ENCODE measurements around the gene TLK1. TPM values are rescaled to one million over a fixed set of nuclear protein-coding genes. Genes with fewer than 3 reads are reported as not detected.
A peak's percentile ranks its signal among the peaks of the same experiment; 100 is the strongest.

TLK1 gene
- total and polyA plus RNA-seq, 2 donors (not counting 3 experiments of a cell fraction or from before 2014, with no cell fraction given), result 5.8 to 62.7 TPM

- Histone ChIP-seq H3K4me1 (ENCODE audit: control insufficient read depth, extremely low read depth, insufficient read depth, low read length) (peaks cover 24% of the 10 kb centered on the region), H3K4me3 (replicated peaks in 1 of 3; ENCODE audit: insufficient read depth in 1 of 3, low read depth in 1 of 3, low read length in 3 of 3) (peak overlapping the region in 1 of 3 experiments; percentile 85), H4K20me1 (replicated peaks; ENCODE audit: control insufficient read depth, extremely low read depth, insufficient read depth, low read length) (peaks cover 29% of the 10 kb centered on the region), H3K9ac (replicated peaks; ENCODE audit: extremely low read depth, insufficient read depth, low read length) (no peak overlapping the region), H3K9me1 (replicated peaks; ENCODE audit: control insufficient read depth, extremely low read depth, insufficient read depth, low read length) (peaks cover 2% of the 10 kb centered on the region), H2AFZ (ENCODE audit: low read depth, low read length) (no peak overlapping the region), H3K27ac (ENCODE audit: insufficient read depth, low read depth, low read length) (no peak overlapping the region), H3K36me3 (ENCODE audit: control insufficient read depth in 2 of 2, extremely low read depth in 1 of 2, insufficient read depth in 2 of 2, low read length in 2 of 2) (no peaks in the 10 kb centered on the region), H3K4me2 (ENCODE audit: insufficient read depth, low read length) (peak overlapping the region; percentile 99), H3K9me3 (replicated peaks; ENCODE audit: control insufficient read depth, insufficient read depth, low read length) (no peaks in the 10 kb centered on the region), H3K27me3 (ENCODE audit: control insufficient read depth in 2 of 2, insufficient read depth in 2 of 2, low read length in 2 of 2) (no peaks in the 10 kb centered on the region), H3K79me2 (ENCODE audit: control insufficient read depth, insufficient read depth, low read length) (peaks cover 71% of the 10 kb centered on the region)
- ChIA-PET POLR2A (interaction anchor here (0.6 kb wide), 1 partner anchor 15 kb away, joined by 3 read pairs; no protein-coding TSS in a partner anchor), CTCF (interaction anchor here (0.9 to 5.7 kb wide), 19 partner anchors 11 to 258 kb away, joined by 3 to 81 read pairs (median 5); partner anchors contain the start of gene GORASP2)
- FAIRE-seq (no peak), DNase-seq (ENCODE audit: low read depth, low spot score) (no peak)
- BruUV-seq (replicated peaks), result no TSS peak
- TF ChIP-seq POLR2A (IDR thresholded peaks at IDR 0.05; ENCODE audit: low read depth, low read length) (no peak), CTCF (IDR thresholded peaks at IDR 0.05; ENCODE audit: extremely low read depth in 1 of 2, insufficient read depth in 1 of 2, low read depth in 1 of 2, low read length in 2 of 2) (no peak), MYC (IDR thresholded peaks at IDR 0.05; ENCODE audit: low read depth, low read length) (no peak)
- TF ChIP-seq, protein P1, sequence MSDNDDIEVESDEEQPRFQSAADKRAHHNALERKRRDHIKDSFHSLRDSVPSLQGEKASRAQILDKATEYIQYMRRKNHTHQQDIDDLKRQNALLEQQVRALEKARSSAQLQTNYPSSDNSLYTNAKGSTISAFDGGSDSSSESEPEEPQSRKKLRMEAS (IDR thresholded peaks at IDR 0.05; ENCODE audit: insufficient read depth, insufficient read length), result no peak
- intact Hi-C loops (cut with micrococcal nuclease) (loop anchor here (2.0 kb wide), 1 partner anchor 71 kb away; no protein-coding TSS in a partner anchor), dilution Hi-C loops (cut with MboI; ENCODE audit: extremely low pct_ligation_motif_present, low sequenced_read_pairs) (no loop called here)
These were observed 2.5 kb downstream of the TLK1 start for GRCh38 chr2:171158036-171158789.

GRCh38 chr2:171157109-171157500, 3.6 kb downstream of the TLK1 start:
- Histone ChIP-seq H3K4me1 (ENCODE audit: control insufficient read depth, extremely low read depth, insufficient read depth, low read length) (peaks cover 24% of the 10 kb centered on the region), H3K9me3 (replicated peaks; ENCODE audit: control insufficient read depth, insufficient read depth, low read length) (no peaks in the 10 kb centered on the region), H3K9me1 (replicated peaks; ENCODE audit: control insufficient read depth, extremely low read depth, insufficient read depth, low read length) (peaks cover 2% of the 10 kb centered on the region), H3K4me2 (ENCODE audit: insufficient read depth, low read length) (no peak overlapping the region), H3K27ac (ENCODE audit: insufficient read depth, low read depth, low read length) (no peak overlapping the region), H3K9ac (replicated peaks; ENCODE audit: extremely low read depth, insufficient read depth, low read length) (no peak overlapping the region), H3K4me3 (replicated peaks in 1 of 3; ENCODE audit: insufficient read depth in 1 of 3, low read depth in 1 of 3, low read length in 3 of 3) (no peak overlapping the region), H2AFZ (ENCODE audit: low read depth, low read length) (no peak overlapping the region), H3K36me3 (ENCODE audit: control insufficient read depth in 2 of 2, extremely low read depth in 1 of 2, insufficient read depth in 2 of 2, low read length in 2 of 2) (no peaks in the 10 kb centered on the region), H4K20me1 (replicated peaks; ENCODE audit: control insufficient read depth, extremely low read depth, insufficient read depth, low read length) (peaks cover 29% of the 10 kb centered on the region), H3K79me2 (ENCODE audit: control insufficient read depth, insufficient read depth, low read length) (peaks cover 82% of the 10 kb centered on the region), H3K27me3 (ENCODE audit: control insufficient read depth in 2 of 2, insufficient read depth in 2 of 2, low read length in 2 of 2) (no peaks in the 10 kb centered on the region)
- POLR2A ChIA-PET, result no interaction called here
- DNase-seq (ENCODE audit: low read depth, low spot score), result no peak
- intact Hi-C loops (cut with micrococcal nuclease) (no loop called here), dilution Hi-C loops (cut with MboI; ENCODE audit: extremely low pct_ligation_motif_present, low sequenced_read_pairs) (no loop called here)
- no TSS peak for BruUV-seq (replicated peaks)
- CTCF ChIA-PET, result interaction anchor here (1.0 to 5.7 kb wide), 5 partner anchors 10 to 259 kb away, joined by 3 to 81 read pairs (median 43); no protein-coding TSS in a partner anchor
- TF ChIP-seq GATA2 (IDR thresholded peaks at IDR 0.05; ENCODE audit: insufficient read depth, insufficient read length, low read depth, low read length), result no peak
- TF ChIP-seq POLR2A (IDR thresholded peaks at IDR 0.05; ENCODE audit: low read depth, low read length), result no peak
- TF ChIP-seq POLR2AphosphoS5 (IDR thresholded peaks at IDR 0.05; ENCODE audit: insufficient read depth, low read depth, low read length), result no peak
- TF ChIP-seq EZH2 (IDR thresholded peaks at IDR 0.05; ENCODE audit: borderline replicate concordance, low read depth, low read length, severe bottlenecking), result no peak
- TF ChIP-seq CTCF (IDR thresholded peaks at IDR 0.05; ENCODE audit: extremely low read depth in 1 of 2, insufficient read depth in 1 of 2, low read depth in 1 of 2, low read length in 2 of 2), result no peak
- TF ChIP-seq FOS (IDR thresholded peaks at IDR 0.05; ENCODE audit: borderline replicate concordance, insufficient read depth, low read length), result no peak
- TF ChIP-seq JUN (IDR thresholded peaks at IDR 0.05; ENCODE audit: borderline replicate concordance, insufficient read depth, insufficient read length, low read depth), result no peak
- no peak for TF ChIP-seq MYC (IDR thresholded peaks at IDR 0.05; ENCODE audit: low read depth, low read length)
- TF ChIP-seq, protein P1 (IDR thresholded peaks at IDR 0.05; ENCODE audit: insufficient read depth, insufficient read length), result no peak
- no peak for FAIRE-seq

Measured in endothelial cell of umbilical vein (primary cell).